ENCODE measurements around the gene LRBA.
"Not testable (repeated sequence)": the region's sequence is repeated elsewhere in the genome, so short reads cannot be mapped to it uniquely, and the experiment has no call there.

The LRBA gene

GRCh38 chr4:150582146-150582872 is 432.8 kb downstream of the LRBA start, which contains the start of gene MAB21L2:
Gene MAB21L2 (plus strand): TSS chr4:150582151. CDS start chr4:150583030, 879 bp downstream.
- no peak for DNase-seq

DNA sequence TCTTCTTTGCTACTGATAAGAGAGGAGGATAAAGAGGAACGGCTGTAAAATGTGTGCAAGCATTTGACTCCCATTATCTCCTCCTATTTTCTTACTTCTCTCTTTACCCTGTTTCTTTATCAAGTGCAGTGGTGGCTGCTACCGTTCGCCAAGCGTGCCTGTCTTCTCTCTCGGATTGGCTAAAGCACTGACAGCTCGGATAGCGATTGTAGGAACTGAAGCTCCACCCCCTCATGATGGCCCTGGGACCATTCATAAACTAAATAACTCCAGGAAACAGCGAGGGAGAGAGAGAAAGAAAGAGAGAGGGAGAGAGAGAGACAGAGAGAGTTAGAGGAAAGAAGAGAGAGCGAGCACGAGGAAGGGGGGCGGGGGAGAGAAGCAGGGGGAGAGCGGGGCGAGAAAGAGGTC is 433.4 kb downstream of the LRBA start:
- no peak for DNase-seq

DNA sequence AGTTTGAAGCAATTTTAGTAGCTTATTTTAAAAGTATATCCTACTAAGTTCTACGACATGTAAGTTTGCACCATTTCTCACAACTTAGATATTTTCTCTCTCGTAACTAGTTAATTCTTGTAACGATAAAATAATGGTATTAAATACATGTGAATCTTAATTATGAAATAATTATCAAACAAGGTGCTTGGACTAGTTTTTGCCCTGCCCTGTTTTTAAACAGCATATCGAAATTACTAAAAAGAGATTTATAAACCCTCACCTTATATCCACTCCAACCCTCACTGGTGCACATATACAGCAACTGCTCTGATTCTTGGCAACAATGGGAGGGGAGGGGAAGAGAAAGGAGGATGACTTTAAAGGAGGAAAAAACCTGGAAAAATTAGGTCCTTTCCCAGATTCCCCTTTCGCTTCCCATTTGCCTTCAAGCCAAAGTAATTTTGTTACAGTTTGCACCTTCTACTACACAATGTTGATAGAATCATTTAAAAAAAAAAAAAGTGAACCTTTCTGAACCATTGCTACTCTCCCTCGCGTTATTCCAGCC is 434.0 kb downstream of the LRBA start:
- no peak for DNase-seq

DNA sequence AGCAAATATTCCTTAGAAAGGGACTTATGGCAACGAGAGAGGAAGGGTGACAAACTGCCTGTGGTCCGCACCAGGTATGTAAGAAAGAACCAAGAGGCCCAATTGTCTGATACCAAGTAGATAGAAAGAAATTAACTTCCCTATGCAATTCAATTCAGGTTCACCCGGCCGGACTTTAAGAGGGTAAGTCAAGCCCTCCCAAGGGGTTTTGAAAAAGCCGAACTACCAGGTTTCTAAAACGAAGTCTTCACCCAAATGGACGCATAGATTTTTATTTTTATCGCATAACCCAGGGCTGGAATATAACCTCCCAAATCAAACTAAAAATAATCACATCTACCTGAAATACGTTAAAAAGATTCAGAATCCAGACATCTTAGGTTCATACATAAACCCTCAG is 434.8 kb downstream of the LRBA start:
- no peak for DNase-seq

DNA sequence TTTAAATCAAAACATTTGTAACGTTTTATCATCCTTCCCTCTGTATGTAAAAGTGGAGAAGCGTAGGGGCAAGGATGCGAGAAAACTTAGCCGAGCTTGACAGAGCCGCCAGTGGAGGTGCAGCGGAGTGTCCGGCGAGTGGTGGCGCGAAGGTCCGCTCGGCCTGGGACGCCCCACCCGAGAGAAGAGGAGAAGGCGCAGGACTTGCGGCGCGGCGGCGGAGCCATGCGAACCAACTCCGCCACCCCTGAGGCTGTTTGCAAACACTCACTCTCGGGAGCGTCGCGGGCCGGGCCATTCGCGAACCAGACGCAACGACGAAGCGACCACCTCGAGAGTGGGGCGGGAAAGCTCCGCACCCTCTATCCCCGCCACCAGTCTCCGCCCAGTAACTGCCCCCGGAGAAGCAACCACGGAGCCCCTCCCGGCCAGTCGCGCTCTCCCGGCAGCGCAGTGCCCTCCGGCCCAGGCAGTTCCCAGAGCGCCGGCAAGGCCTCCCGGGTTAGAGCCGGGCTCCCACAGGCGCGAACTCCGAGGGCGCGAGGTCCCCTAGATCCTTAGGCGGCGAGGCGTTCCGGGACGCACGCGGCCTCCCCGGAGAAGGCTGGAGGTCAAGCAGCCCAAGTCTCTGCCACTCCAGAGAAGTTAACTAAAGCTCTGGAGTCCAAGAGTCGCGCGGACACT is 435.4 kb downstream of the LRBA start:
- DNase-seq: no peak

DNA sequence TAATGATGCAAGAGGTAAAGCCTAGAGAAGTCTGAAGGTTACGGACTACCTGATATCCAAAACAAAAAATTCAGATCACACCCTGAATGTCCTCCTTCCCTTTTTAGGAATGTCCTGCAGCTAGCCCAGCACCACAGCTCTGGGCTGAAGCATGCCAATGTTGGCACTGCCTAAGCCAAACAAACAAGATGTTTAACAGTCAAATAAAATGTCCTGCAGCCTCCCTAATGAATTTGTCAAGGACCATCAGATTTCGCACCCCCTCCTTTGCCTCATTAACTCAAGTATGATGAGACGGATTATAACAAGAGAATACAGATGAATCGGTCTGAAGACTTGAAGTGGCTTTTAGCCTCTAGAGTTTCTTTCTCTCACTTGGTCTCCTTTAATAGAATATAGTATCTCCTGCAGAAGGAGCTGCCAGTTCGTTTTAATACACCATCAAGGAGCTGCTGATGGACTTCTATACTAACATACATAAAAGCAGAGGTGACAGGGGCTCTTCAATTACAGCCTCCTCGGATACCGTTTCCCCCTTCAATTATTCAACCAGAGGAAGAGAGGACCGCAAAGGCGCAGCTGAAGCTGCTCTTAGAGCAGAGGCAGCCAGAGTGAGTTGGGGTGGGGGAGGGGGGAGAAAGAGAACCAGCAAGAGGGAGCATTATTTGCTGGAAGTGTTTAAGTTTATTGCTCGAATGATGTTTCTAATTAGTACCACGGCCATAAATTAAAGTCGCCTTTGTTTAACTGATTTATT is 436.2 kb downstream of the LRBA start:
- DNase-seq: no peak

DNA sequence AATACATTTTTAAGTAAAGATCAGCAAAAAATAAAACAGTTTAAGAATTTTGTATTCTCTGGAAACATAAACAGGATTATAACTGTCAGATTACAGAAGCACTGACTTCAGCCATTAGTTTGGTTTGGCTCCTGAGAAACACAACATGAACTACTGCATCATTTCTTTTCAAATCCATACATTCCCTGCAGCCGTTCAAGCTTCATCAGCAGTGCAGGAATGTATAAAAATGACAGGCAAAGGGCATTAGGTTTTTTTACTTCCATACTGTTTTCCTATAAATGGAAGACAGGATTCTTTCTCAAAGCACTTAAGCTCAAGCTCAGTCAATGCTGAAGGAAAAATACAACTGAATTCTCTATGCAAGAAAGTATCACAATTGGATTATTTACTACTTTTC is 437.3 kb downstream of the LRBA start:
- no peak for DNase-seq

DNA sequence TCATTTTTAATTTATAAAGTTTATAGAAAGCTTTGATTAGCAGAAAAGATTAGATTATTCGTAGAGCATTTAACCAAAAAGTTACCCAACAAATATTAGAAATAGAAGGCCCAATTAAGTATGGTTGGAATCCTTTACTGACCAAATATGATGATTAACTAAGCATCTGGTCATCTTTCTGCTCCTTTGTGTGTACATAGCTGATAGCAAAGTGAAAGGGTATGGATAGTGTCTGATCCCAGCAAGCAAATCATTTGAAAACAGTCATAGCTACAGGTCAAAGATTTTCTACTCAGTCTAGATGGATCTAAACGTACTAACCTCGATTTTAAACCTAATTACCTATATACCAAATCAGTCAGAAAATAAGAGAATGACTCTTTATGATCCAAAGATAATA is 440.4 kb downstream of the LRBA start:
- DNase-seq: no peak

GRCh38 chr4:150573534-150573933 is 441.6 kb downstream of the LRBA start:
- no peak for DNase-seq

DNA sequence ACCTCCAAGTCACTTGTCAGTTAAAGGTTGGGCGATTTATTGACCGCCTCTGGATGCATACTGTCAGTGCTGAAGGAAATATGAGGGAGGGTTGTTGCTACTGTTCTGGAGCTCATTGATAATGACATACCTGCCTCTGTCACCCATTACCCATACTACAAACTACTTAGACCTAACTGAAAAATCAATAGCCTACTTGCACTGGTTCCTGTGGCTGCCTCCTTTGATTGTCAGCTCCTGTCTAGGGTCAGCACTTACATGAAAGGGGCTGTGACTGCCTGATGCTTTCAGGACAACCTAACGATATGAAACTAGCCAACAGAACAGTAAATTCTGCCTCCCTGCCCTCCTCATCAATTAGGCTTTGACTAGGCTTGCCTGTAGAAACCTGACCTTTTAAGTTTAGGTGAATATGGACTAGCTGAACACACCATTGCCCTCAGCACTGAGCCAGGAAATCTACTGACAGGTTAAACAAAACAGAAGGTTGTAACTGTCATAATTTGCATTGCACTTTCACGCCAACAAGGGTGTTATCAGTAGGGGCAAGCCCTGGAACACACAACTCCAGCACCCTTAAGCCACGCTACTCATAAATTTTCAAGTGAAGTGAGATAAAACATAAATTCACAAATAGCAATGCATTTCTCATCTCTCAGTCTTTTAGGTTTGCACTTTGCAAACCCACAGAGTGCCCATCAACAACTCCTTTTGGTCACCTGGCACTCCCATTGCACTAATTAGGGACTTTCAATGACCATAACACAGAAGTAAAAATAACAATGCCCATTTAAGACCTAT is 442.2 kb downstream of the LRBA start:
- DNase-seq: no peak

- DNase-seq: no peak
These were observed 444.2 kb downstream of the LRBA start for GRCh38 chr4:150570862-150571261.

GRCh38 chr4:150569998-150570535 is 445.0 kb downstream of the LRBA start:
- no peak for DNase-seq

DNA sequence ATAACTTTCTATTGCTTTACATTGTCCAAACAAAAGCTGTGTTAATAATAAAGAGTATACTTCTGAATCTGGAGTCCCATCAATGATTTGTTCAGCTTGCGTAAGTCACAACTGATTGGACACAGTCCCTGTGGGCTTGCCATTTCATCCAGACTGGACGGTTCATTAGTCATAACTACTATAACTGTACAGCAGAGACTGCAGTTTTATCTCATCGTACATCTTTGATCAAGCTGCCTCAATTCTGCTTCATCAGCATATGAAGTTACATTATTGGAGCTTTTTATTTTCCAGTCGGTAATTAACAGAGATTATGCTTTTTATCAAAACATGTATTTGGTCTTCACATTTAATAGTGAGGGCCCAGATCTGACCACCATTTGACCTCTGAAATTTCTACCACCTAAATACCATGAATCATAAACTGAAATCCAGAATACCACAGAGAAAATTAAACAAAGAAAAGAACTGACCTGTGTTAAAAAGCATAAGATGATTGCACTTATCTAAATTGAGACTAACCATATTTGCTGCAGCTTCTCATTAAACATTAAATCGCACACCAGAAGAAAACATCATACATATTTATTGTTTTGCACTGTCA is 445.6 kb downstream of the LRBA start:
- DNase-seq: no peak

DNA sequence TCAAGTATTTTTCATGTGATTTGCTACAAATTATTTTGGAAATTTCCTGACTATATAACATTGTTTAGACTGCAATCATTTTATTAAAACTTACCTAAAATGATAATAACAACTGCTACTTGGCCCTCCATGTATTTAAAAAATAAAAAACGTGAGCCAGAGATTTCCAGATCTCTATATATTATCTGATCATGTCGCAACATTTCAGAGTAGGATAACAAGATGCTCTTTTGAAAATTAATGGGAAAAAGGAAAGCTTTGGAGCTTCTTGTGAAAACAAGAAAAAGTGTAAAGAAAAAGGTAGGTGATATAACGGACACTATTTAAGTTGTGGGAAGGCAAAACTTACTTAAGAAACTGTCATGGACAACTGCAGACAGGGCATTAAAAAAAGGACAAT is 448.0 kb downstream of the LRBA start:
- no peak for DNase-seq

DNA sequence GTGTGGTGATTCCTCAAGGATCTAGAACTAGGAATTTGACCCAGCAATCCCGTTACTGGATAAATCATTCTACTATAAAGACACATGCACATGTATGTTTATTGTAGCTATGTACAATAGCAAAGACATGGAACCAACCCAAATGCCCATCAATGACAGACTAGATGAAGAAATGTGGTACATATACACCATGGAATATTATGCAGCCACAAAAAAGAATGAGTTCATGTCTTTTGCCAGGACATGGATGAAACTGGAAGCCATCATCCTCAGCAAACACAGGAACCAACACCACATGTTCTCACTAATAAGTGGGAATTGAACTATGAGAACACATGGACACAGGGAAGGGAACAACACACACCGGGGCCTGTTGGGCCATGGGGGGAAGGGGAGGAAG is 450.1 kb downstream of the LRBA start:
- not testable (repeated sequence) for DNase-seq

GRCh38 chr4:150562751-150563150 is 452.3 kb downstream of the LRBA start:
- DNase-seq: no peak

- DNase-seq: no peak
These were observed 452.8 kb downstream of the LRBA start for GRCh38 chr4:150562250-150562649.

DNA sequence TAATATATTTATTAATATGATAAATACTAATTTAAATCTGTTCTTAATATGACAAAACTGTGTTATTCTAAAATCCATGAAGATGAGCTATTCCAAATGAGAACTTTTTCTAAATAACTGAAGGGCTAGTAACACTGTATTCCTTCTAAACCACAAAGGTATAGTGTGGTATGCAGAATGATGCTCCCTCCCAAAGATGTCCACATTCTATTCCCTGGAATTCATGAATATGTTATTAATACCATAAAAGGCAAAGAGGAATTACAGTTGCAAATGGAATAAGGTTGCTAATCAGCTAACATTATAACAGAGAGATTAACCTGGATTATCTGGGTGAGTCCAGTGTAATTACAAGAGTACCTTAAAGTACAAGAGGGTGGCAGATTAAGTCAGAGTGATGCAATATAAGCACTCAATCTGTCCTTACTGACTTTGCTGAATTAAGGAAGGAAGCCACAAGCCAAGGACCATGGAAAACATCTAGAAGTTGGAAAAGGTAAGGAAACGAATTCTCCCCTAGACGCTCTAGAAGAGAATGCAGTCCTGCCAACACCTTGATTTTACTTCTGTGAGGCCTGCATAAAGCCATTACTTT is 453.8 kb downstream of the LRBA start:
- DNase-seq: no peak

- DNase-seq: not testable (repeated sequence)
These were observed 457.3 kb downstream of the LRBA start for GRCh38 chr4:150557811-150558210.

DNA sequence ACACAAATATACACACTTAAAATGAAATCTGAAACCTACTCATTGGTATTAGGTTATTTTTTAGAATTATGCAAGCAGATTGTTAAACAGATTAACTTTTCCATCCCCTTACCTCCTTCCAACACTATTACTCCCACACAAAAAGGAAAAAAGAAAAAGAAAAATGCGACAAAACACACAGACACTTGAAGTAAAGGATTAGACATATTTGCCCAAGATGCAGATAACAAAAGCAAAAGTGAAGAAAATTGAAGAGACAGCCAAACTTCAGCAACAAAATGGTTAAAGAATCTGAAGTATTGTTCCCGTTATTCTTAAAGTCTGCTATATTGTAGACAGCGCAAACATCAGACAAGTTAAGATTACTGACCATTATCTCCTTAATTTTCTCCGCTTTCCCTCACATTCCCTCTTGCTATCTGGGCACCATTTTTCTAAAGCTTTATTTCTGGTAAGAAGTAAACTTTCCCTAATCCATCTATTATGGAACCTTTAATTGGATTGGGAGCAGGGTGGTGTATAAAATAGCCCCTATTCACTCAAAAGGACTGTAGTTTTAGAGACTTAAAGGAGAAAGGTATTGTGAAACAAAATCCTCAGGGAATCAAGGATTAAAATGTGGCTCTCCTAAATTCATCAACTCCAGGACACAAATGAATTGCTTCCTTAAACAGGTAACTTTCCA is 467.8 kb downstream of the LRBA start:
- no peak for DNase-seq

DNA sequence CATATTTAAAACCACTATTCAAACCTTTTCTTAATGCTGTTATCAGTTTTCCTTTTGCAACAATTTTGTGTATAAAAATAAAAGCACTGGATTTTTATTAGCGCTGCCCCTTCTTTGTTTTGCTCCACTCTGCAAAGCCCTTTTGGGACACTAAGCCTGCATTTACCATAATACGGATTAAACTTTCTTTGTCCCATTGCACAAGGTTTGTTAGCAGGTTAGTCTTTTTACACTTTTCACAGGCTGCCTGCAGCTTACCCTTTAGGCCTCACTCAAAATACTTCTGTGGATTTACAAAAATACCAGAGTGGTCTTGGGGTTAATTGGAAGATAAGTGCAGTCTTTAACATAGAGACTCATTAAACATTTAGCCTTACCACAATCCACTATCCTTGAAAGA is 468.8 kb downstream of the LRBA start:
- DNase-seq: no peak

Data from stimulated activated CD4-positive, alpha-beta T cell treated with anti-CD3 and anti-CD28 coated beads, Interleukin-2, amount 100 ng/mL, for 48 hours (primary cell).